Neural cell (in vitro differentiated cells): ENCODE data around the gene NUP210. TPM values are rescaled to one million over a fixed set of nuclear protein-coding genes. Genes with fewer than 3 reads are reported as not detected.

Experiments used
- H2AFZ ChIP-seq: fragments of 200-600, 300-800 bp; sonication (generic), shearing (Covaris generic); 2 replicates; pipeline ENCODE4 v1.6.0; 2014; ENCODE audit warnings: low read depth, mild to moderate bottlenecking, antibody characterized with exemption, low read length, moderate library complexity
- H3F3A ChIP-seq: fragments of 200-600 bp; shearing (Covaris generic); 2 replicates; pipeline ENCODE4 v1.6.1; 2016; ENCODE audit warnings: mild to moderate bottlenecking, moderate library complexity, mixed read lengths, antibody characterized with exemption, low read length; ENCODE audit not compliant: insufficient read depth, poor library complexity, severe bottlenecking
- H3K27ac ChIP-seq: fragments of 200-600, 300-800 bp; sonication (generic), shearing (Covaris generic); 2 replicates; pipeline ENCODE4 v1.5.1; 2014; ENCODE audit warnings: mild to moderate bottlenecking, low read length, moderate library complexity
- H3K27me3 ChIP-seq: fragments of 300-800, 200-600 bp; sonication (generic), shearing (Covaris generic); 2 replicates; pipeline ENCODE4 v1.6.0; 2014; ENCODE audit warnings: mild to moderate bottlenecking, low read depth, low read length, moderate library complexity; ENCODE audit not compliant: insufficient read depth
- H3K36me3 ChIP-seq: fragments of 300-800, 200-600 bp; sonication (generic), shearing (Covaris generic); 2 replicates; pipeline ENCODE4 v1.5.1; 2014; ENCODE audit warnings: mild to moderate bottlenecking, antibody characterized with exemption, low read length, moderate library complexity; ENCODE audit not compliant: insufficient read depth
- H3K4me2 ChIP-seq: fragments of 300-800, 200-600 bp; sonication (generic), shearing (Covaris generic); 2 replicates; pipeline ENCODE4 v1.6.0; 2014; ENCODE audit warnings: mild to moderate bottlenecking, low read length
- H3K4me3 ChIP-seq: fragments of 300-800, 200-600 bp; sonication (generic), shearing (Covaris generic); 2 replicates; pipeline ENCODE4 v1.5.1; 2014; ENCODE audit warnings: mild to moderate bottlenecking, low read length, moderate library complexity
- H3K79me2 ChIP-seq: fragments of 200-600 bp; shearing (Covaris generic); replicated peaks from 2 replicates; pipeline ENCODE4 v1.6.0; 2014; ENCODE audit warnings: mild to moderate bottlenecking, low read length, moderate library complexity; ENCODE audit not compliant: insufficient read depth
- H3K9ac ChIP-seq: fragments of 300-800, 200-600 bp; sonication (generic), shearing (Covaris generic); 2 replicates; pipeline ENCODE4 v1.6.1; 2016; ENCODE audit warnings: mild to moderate bottlenecking, low read length, mixed read lengths
- H3K9me2 ChIP-seq: fragments of 200-600 bp; shearing (Covaris generic); 2 replicates; pipeline ENCODE4 v1.6.1; 2016; ENCODE audit warnings: mild to moderate bottlenecking, low read length, mixed read lengths; ENCODE audit not compliant: insufficient read depth
- H3K9me3 ChIP-seq: fragments of 200-600, 300-800 bp; sonication (generic), shearing (Covaris generic); 2 replicates; pipeline ENCODE4 v1.6.1; 2016; ENCODE audit warnings: mild to moderate bottlenecking, mixed run types, low read length, moderate library complexity, mixed read lengths
- H4K20me1 ChIP-seq: fragments of 200-600 bp; shearing (Covaris generic); 2 replicates; pipeline ENCODE4 v1.6.1; 2016; ENCODE audit warnings: mild to moderate bottlenecking, mixed run types; ENCODE audit not compliant: insufficient read depth
- EP300 ChIP-seq: fragments of 450-650 bp; conservative IDR thresholded peaks from 2 replicates; pipeline ENCODE4 v1.6.1; 2014; ENCODE audit warnings: antibody characterized with exemption, mild to moderate bottlenecking, moderate library complexity; ENCODE audit not compliant: poor library complexity, severe bottlenecking
- EZH2 ChIP-seq: fragments of 200-600, 300-800 bp; shearing (Covaris generic), sonication (generic); IDR thresholded peaks from 2 replicates; pipeline ENCODE4 v1.6.1; 2014; ENCODE audit warnings: antibody characterized with exemption, low read length, borderline replicate concordance, mild to moderate bottlenecking; ENCODE audit not compliant: insufficient read depth, poor library complexity, severe bottlenecking
- MXI1 ChIP-seq: fragments of 450-650 bp; conservative IDR thresholded peaks from 2 replicates; pipeline ENCODE4 v1.6.1; 2014; ENCODE audit warnings: antibody characterized with exemption, mild to moderate bottlenecking; ENCODE audit not compliant: poor library complexity, severe bottlenecking
- POLR2AphosphoS5 ChIP-seq: IDR thresholded peaks from 2 replicates; pipeline ENCODE4 v1.6.1; 2012
- RAD21 ChIP-seq: fragments of 450-650 bp; conservative IDR thresholded peaks from 2 replicates; pipeline ENCODE4 v1.6.1; 2014; ENCODE audit warnings: antibody characterized with exemption, mild to moderate bottlenecking, moderate library complexity
- SMC3 ChIP-seq: fragments of 450-650 bp; conservative IDR thresholded peaks from 2 replicates; pipeline ENCODE4 v1.6.1; 2014; ENCODE audit warnings: antibody characterized with exemption, mild to moderate bottlenecking, moderate library complexity; ENCODE audit not compliant: poor library complexity
- TAF1 ChIP-seq: IDR thresholded peaks from 2 replicates; pipeline ENCODE4 v1.6.1; 2012; ENCODE audit warnings: low read depth
- polyA plus RNA-seq: library from polyadenylated mRNA; depleted of rRNA; stranded (reverse); fragments of >200 nt; gene quantifications from 2 replicates; pipeline ENCODE4 v1.2.3, GENCODE V29; 2014
- TF ChIP-seq, protein P1 (sequence below): fragments of 450-650 bp; IDR thresholded peaks from 2 replicates; pipeline ENCODE4 v1.5.1; 2014; ENCODE audit warnings: antibody characterized with exemption, mild to moderate bottlenecking, moderate library complexity; ENCODE audit not compliant: poor library complexity, severe bottlenecking
- TF ChIP-seq, protein P2 (sequence below): IDR thresholded peaks from 2 replicates; pipeline ENCODE4 v1.6.1; 2012; ENCODE audit warnings: borderline replicate concordance

The NUP210 gene
- polyA plus RNA-seq, 1 donor from 2014 or later: 8.2 TPM

DNA sequence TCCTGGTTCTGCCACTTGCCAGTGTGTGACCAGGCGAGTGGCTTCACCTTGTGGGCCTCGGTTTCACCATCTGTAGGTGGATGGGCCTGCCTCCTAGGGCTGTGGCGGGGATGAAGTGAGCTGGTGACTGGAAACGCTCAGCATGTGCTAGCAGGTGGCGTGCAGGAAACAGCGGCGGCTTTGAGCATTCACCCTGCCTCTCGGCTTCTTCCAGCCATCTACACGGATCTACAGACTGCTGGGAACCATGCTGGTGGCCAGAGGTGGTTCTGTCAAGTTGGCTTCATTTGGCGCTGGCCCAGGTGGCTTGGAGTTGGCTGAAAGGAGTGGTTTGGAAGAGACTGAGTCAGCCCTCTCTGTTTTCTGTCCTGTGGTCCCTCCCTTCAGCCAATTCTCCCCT is 106.3 kb downstream of the NUP210 start:
- H3K4me2 ChIP-seq: no peak overlapping the region
- no peak for TF ChIP-seq POLR2AphosphoS5
- TF ChIP-seq EZH2: no peak
- H3K27me3 ChIP-seq: no peaks in the 10 kb centered on the region
- H4K20me1 ChIP-seq: no peaks in the 10 kb centered on the region
- H3K27ac ChIP-seq: no peak overlapping the region
- H2AFZ ChIP-seq: no peak overlapping the region
- no peaks in the 10 kb centered on the region for H3K36me3 ChIP-seq
- H3K9ac ChIP-seq: no peak overlapping the region
- no peaks in the 10 kb centered on the region for H3F3A ChIP-seq
- H3K9me3 ChIP-seq: no peaks in the 10 kb centered on the region
- no peak overlapping the region for H3K4me3 ChIP-seq
- no peaks in the 10 kb centered on the region for H3K9me2 ChIP-seq
- H3K79me2 ChIP-seq: no peaks in the 10 kb centered on the region

DNA sequence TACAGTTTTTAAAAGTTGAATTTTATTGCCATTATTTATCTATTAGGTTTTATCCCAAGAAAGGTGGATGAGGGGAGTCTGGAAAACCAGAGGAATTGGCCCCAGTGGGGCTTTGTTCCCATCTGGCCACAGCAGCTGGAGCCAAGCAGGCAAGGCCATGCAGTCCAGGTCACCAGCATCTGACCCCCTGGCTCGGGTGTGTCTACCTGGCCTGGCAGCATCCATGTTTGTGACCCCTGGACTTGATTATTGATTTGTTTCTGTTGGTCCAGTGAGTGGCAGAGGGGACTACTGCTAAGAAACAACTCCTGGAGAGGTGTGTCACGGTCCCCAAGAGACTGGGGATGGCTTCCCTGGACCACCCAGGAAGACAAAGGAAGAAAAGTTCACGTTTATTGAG is 111.1 kb downstream of the NUP210 start:
- no peaks in the 10 kb centered on the region for H4K20me1 ChIP-seq
- no peaks in the 10 kb centered on the region for H3K9me3 ChIP-seq
- TF ChIP-seq, protein P1, sequence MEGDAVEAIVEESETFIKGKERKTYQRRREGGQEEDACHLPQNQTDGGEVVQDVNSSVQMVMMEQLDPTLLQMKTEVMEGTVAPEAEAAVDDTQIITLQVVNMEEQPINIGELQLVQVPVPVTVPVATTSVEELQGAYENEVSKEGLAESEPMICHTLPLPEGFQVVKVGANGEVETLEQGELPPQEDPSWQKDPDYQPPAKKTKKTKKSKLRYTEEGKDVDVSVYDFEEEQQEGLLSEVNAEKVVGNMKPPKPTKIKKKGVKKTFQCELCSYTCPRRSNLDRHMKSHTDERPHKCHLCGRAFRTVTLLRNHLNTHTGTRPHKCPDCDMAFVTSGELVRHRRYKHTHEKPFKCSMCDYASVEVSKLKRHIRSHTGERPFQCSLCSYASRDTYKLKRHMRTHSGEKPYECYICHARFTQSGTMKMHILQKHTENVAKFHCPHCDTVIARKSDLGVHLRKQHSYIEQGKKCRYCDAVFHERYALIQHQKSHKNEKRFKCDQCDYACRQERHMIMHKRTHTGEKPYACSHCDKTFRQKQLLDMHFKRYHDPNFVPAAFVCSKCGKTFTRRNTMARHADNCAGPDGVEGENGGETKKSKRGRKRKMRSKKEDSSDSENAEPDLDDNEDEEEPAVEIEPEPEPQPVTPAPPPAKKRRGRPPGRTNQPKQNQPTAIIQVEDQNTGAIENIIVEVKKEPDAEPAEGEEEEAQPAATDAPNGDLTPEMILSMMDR: no peak
- TF ChIP-seq EZH2 (no peak), EP300 (no peak), MXI1 (no peak), POLR2AphosphoS5 (no peak), SMC3 (no peak), RAD21 (no peak), TAF1 (no peak)
- TF ChIP-seq, protein P2, sequence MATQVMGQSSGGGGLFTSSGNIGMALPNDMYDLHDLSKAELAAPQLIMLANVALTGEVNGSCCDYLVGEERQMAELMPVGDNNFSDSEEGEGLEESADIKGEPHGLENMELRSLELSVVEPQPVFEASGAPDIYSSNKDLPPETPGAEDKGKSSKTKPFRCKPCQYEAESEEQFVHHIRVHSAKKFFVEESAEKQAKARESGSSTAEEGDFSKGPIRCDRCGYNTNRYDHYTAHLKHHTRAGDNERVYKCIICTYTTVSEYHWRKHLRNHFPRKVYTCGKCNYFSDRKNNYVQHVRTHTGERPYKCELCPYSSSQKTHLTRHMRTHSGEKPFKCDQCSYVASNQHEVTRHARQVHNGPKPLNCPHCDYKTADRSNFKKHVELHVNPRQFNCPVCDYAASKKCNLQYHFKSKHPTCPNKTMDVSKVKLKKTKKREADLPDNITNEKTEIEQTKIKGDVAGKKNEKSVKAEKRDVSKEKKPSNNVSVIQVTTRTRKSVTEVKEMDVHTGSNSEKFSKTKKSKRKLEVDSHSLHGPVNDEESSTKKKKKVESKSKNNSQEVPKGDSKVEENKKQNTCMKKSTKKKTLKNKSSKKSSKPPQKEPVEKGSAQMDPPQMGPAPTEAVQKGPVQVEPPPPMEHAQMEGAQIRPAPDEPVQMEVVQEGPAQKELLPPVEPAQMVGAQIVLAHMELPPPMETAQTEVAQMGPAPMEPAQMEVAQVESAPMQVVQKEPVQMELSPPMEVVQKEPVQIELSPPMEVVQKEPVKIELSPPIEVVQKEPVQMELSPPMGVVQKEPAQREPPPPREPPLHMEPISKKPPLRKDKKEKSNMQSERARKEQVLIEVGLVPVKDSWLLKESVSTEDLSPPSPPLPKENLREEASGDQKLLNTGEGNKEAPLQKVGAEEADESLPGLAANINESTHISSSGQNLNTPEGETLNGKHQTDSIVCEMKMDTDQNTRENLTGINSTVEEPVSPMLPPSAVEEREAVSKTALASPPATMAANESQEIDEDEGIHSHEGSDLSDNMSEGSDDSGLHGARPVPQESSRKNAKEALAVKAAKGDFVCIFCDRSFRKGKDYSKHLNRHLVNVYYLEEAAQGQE: no peak
- no peaks in the 10 kb centered on the region for H3K27me3 ChIP-seq
- H3K79me2 ChIP-seq: no peaks in the 10 kb centered on the region
- H3K36me3 ChIP-seq: no peaks in the 10 kb centered on the region
- H3K27ac ChIP-seq: no peak overlapping the region
- no peaks in the 10 kb centered on the region for H3K9me2 ChIP-seq
- no peak overlapping the region for H3K4me3 ChIP-seq
- no peak overlapping the region for H3K9ac ChIP-seq
- no peak overlapping the region for H3K4me2 ChIP-seq
- no peak overlapping the region for H2AFZ ChIP-seq
- H3F3A ChIP-seq: no peaks in the 10 kb centered on the region

DNA sequence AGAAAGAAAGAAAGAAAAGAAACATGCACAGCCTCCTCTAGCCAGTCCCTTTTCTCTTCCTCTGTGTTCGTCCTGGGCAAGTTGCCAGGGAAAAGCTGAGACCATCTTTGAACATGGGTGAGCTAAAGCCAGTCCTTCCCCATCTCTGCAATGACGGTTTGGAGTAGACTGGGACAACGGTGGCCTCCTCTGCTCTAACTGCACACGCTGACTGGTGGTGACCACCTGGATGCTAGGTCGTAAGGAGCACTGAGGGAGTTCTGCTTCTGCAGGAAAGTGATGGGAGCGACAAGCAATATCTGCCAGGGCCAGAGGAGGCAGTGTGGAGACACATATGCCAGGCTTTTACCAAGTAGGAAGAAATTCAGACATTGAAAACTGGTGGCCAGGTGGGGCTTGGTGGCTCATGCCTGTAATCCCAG is 111.7 kb downstream of the NUP210 start:
- H3F3A ChIP-seq: no peaks in the 10 kb centered on the region
- no peak overlapping the region for H3K9ac ChIP-seq
- no peaks in the 10 kb centered on the region for H4K20me1 ChIP-seq
- TF ChIP-seq MXI1: no peak
- TF ChIP-seq, protein P1: peak; percentile 24
- no peaks in the 10 kb centered on the region for H3K9me3 ChIP-seq
- no peak overlapping the region for H3K27ac ChIP-seq
- H3K27me3 ChIP-seq: no peaks in the 10 kb centered on the region
- H3K36me3 ChIP-seq: no peaks in the 10 kb centered on the region
- no peak overlapping the region for H2AFZ ChIP-seq
- H3K79me2 ChIP-seq: no peaks in the 10 kb centered on the region
- H3K4me3 ChIP-seq: no peak overlapping the region
- H3K9me2 ChIP-seq: no peaks in the 10 kb centered on the region
- H3K4me2 ChIP-seq: no peak overlapping the region
